T-helper 1 cell treated with Interleukin-12 subunit alpha and Interleukin-12 subunit beta and Interleukin-4 antibody, amounts not matched to agents 30 μg/mL and 1 μg/mL, for 36 hours (primary cell): ENCODE measurements around the gene RPL22L1.

ENCODE experiments used
- H3K27ac Mint-ChIP-seq: one replicate; pipeline ENCODE4 v1.8.0; 2021; ENCODE audit warnings: mild to moderate bottlenecking, mixed read lengths
- H3K27me3 Mint-ChIP-seq: one replicate; pipeline ENCODE4 v1.8.0; 2021; ENCODE audit warnings: low read depth, mixed read lengths
- H3K36me3 Mint-ChIP-seq: one replicate; pipeline ENCODE4 v1.8.0; 2021; ENCODE audit warnings: low read depth, mixed read lengths
- H3K4me1 Mint-ChIP-seq: one replicate; pipeline ENCODE4 v1.8.0; 2021; ENCODE audit warnings: low read depth, mixed read lengths
- H3K4me3 Mint-ChIP-seq: one replicate; pipeline ENCODE4 v1.8.0; 2021; ENCODE audit warnings: mild to moderate bottlenecking, moderate library complexity, mixed read lengths
- H3K9me3 Mint-ChIP-seq: one replicate; pipeline ENCODE4 v1.8.0; 2021; ENCODE audit warnings: mixed read lengths

Gene RPL22L1

GRCh38 chr3:170869645-170870593 is at the start of gene RPL22L1:
Gene RPL22L1, minus strand, starts transcription at chr3:170870195. Its CDS starts 28 bp downstream, at chr3:170870167.
- no peaks in the 10 kb centered on the region for H3K9me3 Mint-ChIP-seq
- peak within 1 kb of the TSS; percentile 94 for H3K27ac Mint-ChIP-seq
- peaks cover 15% of the 10 kb centered on the region for H3K4me1 Mint-ChIP-seq

GRCh38 chr3:170918715-170919114 is 48.7 kb upstream of the RPL22L1 start:
- Mint-ChIP-seq H3K4me3 (no peak overlapping the region), H3K27ac (no peak overlapping the region), H3K9me3 (peaks cover 33% of the 10 kb centered on the region), H3K27me3 (peaks cover 13% of the 10 kb centered on the region), H3K36me3 (peaks cover 2% of the 10 kb centered on the region), H3K4me1 (no peaks in the 10 kb centered on the region)

More at GRCh38 chr3:170869645-170870593, at the start of gene RPL22L1:
- H3K4me3 Mint-ChIP-seq: peak within 1 kb of the TSS; percentile 91
- H3K27me3 Mint-ChIP-seq: peaks cover 9% of the 10 kb centered on the region
- peaks cover 20% of the 10 kb centered on the region for H3K36me3 Mint-ChIP-seq

GRCh38 chr3:170914690-170915089 is 44.7 kb upstream of the RPL22L1 start:
- Mint-ChIP-seq H3K27me3 (peaks cover 24% of the 10 kb centered on the region), H3K9me3 (peaks cover 11% of the 10 kb centered on the region), H3K27ac (no peak overlapping the region), H3K4me1 (no peaks in the 10 kb centered on the region), H3K4me3 (no peak overlapping the region), H3K36me3 (peaks cover 2% of the 10 kb centered on the region)

GRCh38 chr3:170914212-170914611 is 44.2 kb upstream of the RPL22L1 start:
- Mint-ChIP-seq H3K4me3 (no peak overlapping the region), H3K36me3 (peaks cover 2% of the 10 kb centered on the region), H3K9me3 (peaks cover 12% of the 10 kb centered on the region), H3K27ac (no peak overlapping the region), H3K27me3 (peaks cover 24% of the 10 kb centered on the region), H3K4me1 (no peaks in the 10 kb centered on the region)

- Mint-ChIP-seq H3K4me3 (no peak overlapping the region), H3K36me3 (no peaks in the 10 kb centered on the region), H3K27ac (no peak overlapping the region)
Measured at GRCh38 chr3:170911051-170911450, 41.1 kb upstream of the RPL22L1 start.

GRCh38 chr3:170910542-170910941 is 40.5 kb upstream of the RPL22L1 start:
- Mint-ChIP-seq H3K4me1 (peaks cover 17% of the 10 kb centered on the region), H3K9me3 (peaks cover 6% of the 10 kb centered on the region), H3K4me3 (no peak overlapping the region), H3K36me3 (peaks cover 4% of the 10 kb centered on the region), H3K27me3 (peaks cover 24% of the 10 kb centered on the region), H3K27ac (no peak overlapping the region)

More at GRCh38 chr3:170911051-170911450, 41.1 kb upstream of the RPL22L1 start:
- peaks cover 13% of the 10 kb centered on the region for H3K4me1 Mint-ChIP-seq
- H3K27me3 Mint-ChIP-seq: peaks cover 24% of the 10 kb centered on the region
- H3K9me3 Mint-ChIP-seq: peaks cover 6% of the 10 kb centered on the region

- H3K9me3 Mint-ChIP-seq: peaks cover 6% of the 10 kb centered on the region
- H3K27me3 Mint-ChIP-seq: peaks cover 14% of the 10 kb centered on the region
- peaks cover 18% of the 10 kb centered on the region for H3K4me1 Mint-ChIP-seq
- H3K4me3 Mint-ChIP-seq: no peak overlapping the region
- H3K27ac Mint-ChIP-seq: no peak overlapping the region
- H3K36me3 Mint-ChIP-seq: peaks cover 5% of the 10 kb centered on the region
Measured at GRCh38 chr3:170909129-170909903, 39.3 kb upstream of the RPL22L1 start.

GRCh38 chr3:170908235-170909116 is 38.5 kb upstream of the RPL22L1 start, which contains the start of gene EIF5A2:
Gene EIF5A2, minus strand, starts transcription at chr3:170908637. Its CDS starts 831 bp downstream, at chr3:170907806.
- peak within 1 kb of the TSS; percentile 94 for H3K27ac Mint-ChIP-seq
- H3K36me3 Mint-ChIP-seq: peaks cover 5% of the 10 kb centered on the region
- H3K27me3 Mint-ChIP-seq: peaks cover 10% of the 10 kb centered on the region
- peaks cover 6% of the 10 kb centered on the region for H3K9me3 Mint-ChIP-seq
- H3K4me1 Mint-ChIP-seq: peaks cover 18% of the 10 kb centered on the region
- H3K4me3 Mint-ChIP-seq: peak within 1 kb of the TSS; percentile 98

GRCh38 chr3:170907637-170908234 is 37.7 kb upstream of the RPL22L1 start:
- Mint-ChIP-seq H3K4me3 (peak overlapping the region; percentile 98), H3K27me3 (peaks cover 8% of the 10 kb centered on the region), H3K27ac (no peak overlapping the region), H3K36me3 (peaks cover 5% of the 10 kb centered on the region), H3K9me3 (peaks cover 6% of the 10 kb centered on the region), H3K4me1 (peaks cover 18% of the 10 kb centered on the region)

- Mint-ChIP-seq H3K9me3 (peaks cover 6% of the 10 kb centered on the region), H3K27me3 (no peaks in the 10 kb centered on the region), H3K4me3 (peak overlapping the region; percentile 5)
Measured at GRCh38 chr3:170905862-170906261, 35.9 kb upstream of the RPL22L1 start.

GRCh38 chr3:170903123-170903522 is 33.1 kb upstream of the RPL22L1 start:
- Mint-ChIP-seq H3K4me1 (peaks cover 19% of the 10 kb centered on the region), H3K4me3 (no peak overlapping the region), H3K27ac (no peak overlapping the region), H3K36me3 (peaks cover 5% of the 10 kb centered on the region), H3K27me3 (no peaks in the 10 kb centered on the region), H3K9me3 (no peaks in the 10 kb centered on the region)

More at GRCh38 chr3:170905862-170906261, 35.9 kb upstream of the RPL22L1 start:
- H3K4me1 Mint-ChIP-seq: peaks cover 20% of the 10 kb centered on the region
- H3K27ac Mint-ChIP-seq: no peak overlapping the region
- H3K36me3 Mint-ChIP-seq: peaks cover 5% of the 10 kb centered on the region

- peaks cover 4% of the 10 kb centered on the region for H3K4me1 Mint-ChIP-seq
- no peak overlapping the region for H3K27ac Mint-ChIP-seq
- H3K4me3 Mint-ChIP-seq: no peak overlapping the region
- no peaks in the 10 kb centered on the region for H3K27me3 Mint-ChIP-seq
- no peaks in the 10 kb centered on the region for H3K9me3 Mint-ChIP-seq
- no peaks in the 10 kb centered on the region for H3K36me3 Mint-ChIP-seq
Measured at GRCh38 chr3:170899455-170899854, 29.5 kb upstream of the RPL22L1 start.

- Mint-ChIP-seq H3K27ac (no peak overlapping the region), H3K4me1 (peaks cover 4% of the 10 kb centered on the region), H3K27me3 (no peaks in the 10 kb centered on the region), H3K4me3 (no peak overlapping the region), H3K36me3 (no peaks in the 10 kb centered on the region), H3K9me3 (no peaks in the 10 kb centered on the region)
Measured at GRCh38 chr3:170897978-170898377, 28.0 kb upstream of the RPL22L1 start.
